Measurements from ENCODE around the gene LHB. TPM values are rescaled to one million over a fixed set of nuclear protein-coding genes. Genes with fewer than 3 reads are reported as not detected.

LHB gene
- polyA plus RNA-seq, 1 donor (not counting 4 experiments of a cell fraction or from before 2014, with no cell fraction given) = not detected

GRCh38 chr19:49017666-49018351, 918 bp upstream of the LHB start:
- Histone ChIP-seq H3K4me1 (ENCODE audit: control insufficient read depth, extremely low read depth, insufficient read depth, low read length) (peaks cover 18% of the 10 kb centered on the region), H3K79me2 (ENCODE audit: control insufficient read depth, insufficient read depth, low read length) (no peaks in the 10 kb centered on the region), H3K4me3 (ENCODE audit: control insufficient read depth in 2 of 3, extremely low read depth in 1 of 3, insufficient read depth in 2 of 3, low read depth in 1 of 3, low read length in 3 of 3) (peak overlapping the region; percentile 14 to 56 (median 35)), H3K9me3 (ENCODE audit: control insufficient read depth, low read depth, low read length) (no peaks in the 10 kb centered on the region), H3K27me3 (ENCODE audit: control insufficient read depth, extremely low read depth, insufficient read depth, low read length) (peaks cover 11% of the 10 kb centered on the region), H3K27ac (ENCODE audit: control insufficient read depth, insufficient read depth, low read length) (no peak overlapping the region), H4K20me1 (ENCODE audit: control insufficient read depth, extremely low read depth, insufficient read depth, low read length) (no peaks in the 10 kb centered on the region), H3K36me3 (ENCODE audit: control insufficient read depth in 2 of 2, extremely low read depth in 1 of 2, insufficient read depth in 2 of 2, low read length in 2 of 2) (peaks cover 0 to 10% of the 10 kb centered on the region in 2 experiments), H3K4me2 (ENCODE audit: control insufficient read depth, extremely low read depth, insufficient read depth, low read depth, low read length) (peak overlapping the region; percentile 81), H3K9me1 (ENCODE audit: control insufficient read depth, extremely low read depth, insufficient read depth, low read length) (no peaks in the 10 kb centered on the region), H2AFZ (ENCODE audit: control insufficient read depth, low read length) (no peak overlapping the region), H3K9ac (ENCODE audit: control insufficient read depth, extremely low read depth, insufficient read depth, low read length) (peak overlapping the region; percentile 22)
- dilution Hi-C loops (cut with MboI; ENCODE audit: extremely low pct_ligation_motif_present, low sequenced_read_pairs) = no loop called here
- TF ChIP-seq CTCF (optimal IDR thresholded peaks at IDR 0.05 in 1 of 3, IDR thresholded peaks at IDR 0.05 in 1 of 3, conservative IDR thresholded peaks at IDR 0.05 in 1 of 3; ENCODE audit: extremely low read depth in 1 of 3, insufficient read depth in 2 of 3, low read length in 3 of 3) = peak; percentile 29 to 49 (median 39)
- no peak for TF ChIP-seq EZH2 (IDR thresholded peaks at IDR 0.05; ENCODE audit: low read length)
- no peak for DNase-seq (ENCODE audit: low read depth, low spot score)
- FAIRE-seq = no peak

GRCh38 chr19:49016067-49016839, 638 bp downstream of the LHB start:
- H3K36me3 ChIP-seq (ENCODE audit: control insufficient read depth in 2 of 2, extremely low read depth in 1 of 2, insufficient read depth in 2 of 2, low read length in 2 of 2) = peaks cover 6 to 18% of the 10 kb centered on the region in 2 experiments
- TF ChIP-seq CTCF (optimal IDR thresholded peaks at IDR 0.05 in 1 of 3, IDR thresholded peaks at IDR 0.05 in 1 of 3, conservative IDR thresholded peaks at IDR 0.05 in 1 of 3; ENCODE audit: extremely low read depth in 1 of 3, insufficient read depth in 2 of 3, low read length in 3 of 3) (no peak), EZH2 (IDR thresholded peaks at IDR 0.05; ENCODE audit: low read length) (no peak)

More at GRCh38 chr19:49016067-49016839, 638 bp downstream of the LHB start:
- H3K4me2 ChIP-seq (ENCODE audit: control insufficient read depth, extremely low read depth, insufficient read depth, low read depth, low read length) = no peak overlapping the region
- FAIRE-seq (no peak), DNase-seq (ENCODE audit: low read depth, low spot score) (no peak)
- no peaks in the 10 kb centered on the region for H3K79me2 ChIP-seq (ENCODE audit: control insufficient read depth, insufficient read depth, low read length)
- no peak overlapping the region for H3K4me3 ChIP-seq (ENCODE audit: control insufficient read depth in 2 of 3, extremely low read depth in 1 of 3, insufficient read depth in 2 of 3, low read depth in 1 of 3, low read length in 3 of 3)
- H3K27me3 ChIP-seq (ENCODE audit: control insufficient read depth, extremely low read depth, insufficient read depth, low read length) = peaks cover 11% of the 10 kb centered on the region
- H3K9ac ChIP-seq (ENCODE audit: control insufficient read depth, extremely low read depth, insufficient read depth, low read length) = no peak overlapping the region
- no peaks in the 10 kb centered on the region for H3K9me3 ChIP-seq (ENCODE audit: control insufficient read depth, low read depth, low read length)
- H3K9me1 ChIP-seq (ENCODE audit: control insufficient read depth, extremely low read depth, insufficient read depth, low read length) = no peaks in the 10 kb centered on the region
- dilution Hi-C loops (cut with MboI; ENCODE audit: extremely low pct_ligation_motif_present, low sequenced_read_pairs) = no loop called here
- no peak overlapping the region for H2AFZ ChIP-seq (ENCODE audit: control insufficient read depth, low read length)
- H4K20me1 ChIP-seq (ENCODE audit: control insufficient read depth, extremely low read depth, insufficient read depth, low read length) = no peaks in the 10 kb centered on the region
- H3K4me1 ChIP-seq (ENCODE audit: control insufficient read depth, extremely low read depth, insufficient read depth, low read length) = peaks cover 18% of the 10 kb centered on the region
- H3K27ac ChIP-seq (ENCODE audit: control insufficient read depth, insufficient read depth, low read length) = no peak overlapping the region

All from keratinocyte (primary cell).